B cell (primary cell): ENCODE measurements around the gene PAM. TPM values are rescaled to one million over a fixed set of nuclear protein-coding genes. Genes with fewer than 3 reads are reported as not detected.

ENCODE experiments used
- ATAC-seq: fragments of 200-7000 bp; cut with Tn5 transposase; one replicate; pipeline ENCODE4 v1.10.0; 2021; ENCODE audit warnings: low read depth, mild to moderate bottlenecking, moderate number of reproducible peaks, moderate library complexity
- CTCF ChIA-PET: fragments of 350-600 bp; sonication (Branson Sonifier 250); formaldehyde crosslinking; loops from one replicate; lab custom pipeline; 2021; ENCODE audit warnings: antibody characterized with exemption, inconsistent platforms; lab: Charles Lee
- POLR2A ChIA-PET: fragments of 350-600 bp; sonication (Branson Sonifier 250); formaldehyde crosslinking; loops from one replicate; lab custom pipeline; 2021; ENCODE audit warnings: antibody characterized with exemption; lab: Charles Lee
- DNase-seq: peaks from one replicate; pipeline ENCODE4 v3.0.0; 2013
- H2AFZ ChIP-seq: 2 replicates; pipeline ENCODE4 v1.6.1; 2012; ENCODE audit warnings: mild to moderate bottlenecking, low read depth, low read length; ENCODE audit not compliant: insufficient read depth, poor library complexity, severe bottlenecking
- H3K27ac ChIP-seq, 2 donors: 1 replicate in 1 of 2; 2 replicates in 1 of 2; pipeline ENCODE4 v1.5.1; 2012 to 2013; ENCODE audit warnings: low read length in 2 of 2, mild to moderate bottlenecking in 2 of 2, moderate library complexity in 1 of 2
- H3K27me3 ChIP-seq, 4 experiments: fragments of 200-600 bp in 1 of 4; sonication (generic) in 1 of 4; replicated peaks in 1 of 4; 1 replicate in 2 of 4; 2 replicates in 2 of 4; pipeline versions ENCODE4 v1.6.1 to v1.7.0; 2013 to 2016; ENCODE audit warnings: low read length in 3 of 4, mild to moderate bottlenecking in 2 of 4, mixed read lengths in 1 of 4, moderate library complexity in 1 of 4; ENCODE audit not compliant: insufficient read depth in 4 of 4, control insufficient read depth in 3 of 4; ENCODE audit errors: control extremely low read depth in 1 of 4
- H3K36me3 ChIP-seq, 2 experiments: replicated peaks in 1 of 2; 1 replicate in 1 of 2; 2 replicates in 1 of 2; pipeline versions ENCODE4 v1.6.1 to v1.7.1; 2013; ENCODE audit warnings: low read length in 1 of 2; ENCODE audit not compliant: insufficient read depth in 2 of 2, control insufficient read depth in 1 of 2; ENCODE audit errors: control extremely low read depth in 1 of 2, extremely low read depth in 1 of 2
- H3K4me1 ChIP-seq, 2 donors: fragments of 200-600 bp in 1 of 2; sonication (generic) in 1 of 2; 1 replicate in 1 of 2; 2 replicates in 1 of 2; pipeline versions ENCODE4 v1.5.1 to v1.6.1; 2013 to 2017; ENCODE audit warnings: low read length in 2 of 2; ENCODE audit not compliant: control insufficient read depth in 2 of 2, insufficient read depth in 2 of 2
- H3K4me2 ChIP-seq: replicated peaks from 2 replicates; pipeline ENCODE3; 2012; ENCODE audit warnings: mild to moderate bottlenecking, low read depth, low read length; ENCODE audit not compliant: poor library complexity, severe bottlenecking
- H3K4me3 ChIP-seq, 5 experiments: fragments of 200-600 bp in 1 of 5; sonication (generic) in 1 of 5; 1 replicate in 3 of 5; 2 replicates in 2 of 5; pipeline versions ENCODE4 v1.5.1 to v1.7.0; 2011 to 2016; ENCODE audit warnings: low read length in 4 of 5, mild to moderate bottlenecking in 4 of 5, low read depth in 2 of 5, control low read depth in 1 of 5, moderate library complexity in 1 of 5; ENCODE audit not compliant: insufficient read depth in 1 of 5; ENCODE audit errors: control extremely low read depth in 1 of 5, extremely low read depth in 1 of 5
- H3K79me2 ChIP-seq: fragments of 200-600 bp; sonication (generic); one replicate; pipeline ENCODE4 v1.6.0; 2016; ENCODE audit warnings: low read length; ENCODE audit not compliant: control insufficient read depth, insufficient read depth
- H3K9ac ChIP-seq: fragments of 200-600 bp; sonication (generic); 2 replicates; pipeline ENCODE4 v1.6.1; 2017; ENCODE audit warnings: mild to moderate bottlenecking, low read length, moderate library complexity
- H3K9me3 ChIP-seq, 3 donors: one replicate each; pipeline versions ENCODE4 v1.6.1 to v1.7.1; 2013; ENCODE audit warnings: low read length in 2 of 3; ENCODE audit not compliant: control insufficient read depth in 2 of 3, insufficient read depth in 1 of 3; ENCODE audit errors: control extremely low read depth in 1 of 3
- H4K20me1 ChIP-seq: 2 replicates; pipeline ENCODE4 v1.6.0; 2012; ENCODE audit warnings: mild to moderate bottlenecking, low read length; ENCODE audit not compliant: insufficient read depth, control insufficient read depth, poor library complexity, severe bottlenecking
- H3K27ac Mint-ChIP-seq: one replicate; pipeline ENCODE4 v1.8.0; 2021; ENCODE audit warnings: mixed read lengths
- H3K27me3 Mint-ChIP-seq: one replicate; pipeline ENCODE4 v1.8.0; 2021; ENCODE audit warnings: mixed read lengths
- H3K4me1 Mint-ChIP-seq: one replicate; pipeline ENCODE4 v1.8.0; 2021; ENCODE audit warnings: mixed read lengths
- H3K4me3 Mint-ChIP-seq: one replicate; pipeline ENCODE4 v1.8.0; 2021; ENCODE audit warnings: mixed read lengths
- H3K9me3 Mint-ChIP-seq: one replicate; pipeline ENCODE4 v1.8.0; 2022; ENCODE audit warnings: mixed read lengths; ENCODE audit not compliant: insufficient read depth
- EZH2 ChIP-seq: IDR thresholded peaks from 2 replicates; pipeline ENCODE4 v1.6.1; 2012; ENCODE audit warnings: borderline replicate concordance, low read depth, mild to moderate bottlenecking, moderate library complexity, low read length; ENCODE audit not compliant: insufficient read depth, poor library complexity, severe bottlenecking
- WGBS: methylation state at CpG from one replicate; pipeline ENCODE4 v1.1.5; 2013; ENCODE audit warnings: missing lambda C conversion rate; ENCODE audit not compliant: insufficient coverage; 5-methylcytosine and 5-hydroxymethylcytosine counted together
- intact Hi-C: fragments of 100-400 bp; cut with micrococcal nuclease; formaldehyde crosslinking; loops from one replicate; pipeline ENCODE4 v1.10.0; 2022
- polyA plus RNA-seq: library from polyadenylated mRNA; depleted of rRNA; stranded (reverse); fragments of >200 nt; gene quantifications from 2 replicates; pipeline ENCODE4 v1.2.3, GENCODE V29; 2012
- total RNA-seq, 2 donors: library from RNA; stranded (reverse); fragments of 120-200 nt in 1 of 2; gene quantifications; 1 replicate in 1 of 2; 2 replicates in 1 of 2; pipeline versions ENCODE4 v1.2.3 to v1.2.4, GENCODE V29; 2013 to 2022
- TF ChIP-seq, protein P1 (sequence below): fragments of 200-600 bp; IDR thresholded peaks from one replicate; pipeline ENCODE4 v1.8.0; 2022; ENCODE audit warnings: antibody characterized with exemption, mild to moderate bottlenecking

The PAM gene
- total and polyA plus RNA-seq, 2 donors (not counting 1 experiment from before 2014, with no cell fraction given): 1.00 to 34.8 TPM

- no peak for ATAC-seq
- no peaks in the 10 kb centered on the region for H3K79me2 ChIP-seq
Measured at GRCh38 chr5:102893942-102894341, 138.8 kb downstream of the PAM start.

GRCh38 chr5:102895234-102895633 is 140.1 kb downstream of the PAM start:
- DNase-seq (no peak), ATAC-seq (no peak)
- H3K27me3 ChIP-seq: no peaks in the 10 kb centered on the region
- Mint-ChIP-seq H3K4me3 (no peak overlapping the region), H3K27me3 (no peaks in the 10 kb centered on the region), H3K27ac (no peak overlapping the region), H3K9me3 (no peaks in the 10 kb centered on the region), H3K4me1 (no peaks in the 10 kb centered on the region)
- H3K27ac ChIP-seq: no peak overlapping the region
- no peaks in the 10 kb centered on the region for H3K4me1 ChIP-seq
- no peaks in the 10 kb centered on the region for H4K20me1 ChIP-seq
- H3K79me2 ChIP-seq: no peaks in the 10 kb centered on the region
- H3K9me3 ChIP-seq: no peaks in the 10 kb centered on the region
- no peak overlapping the region for H3K4me3 ChIP-seq
- no peak overlapping the region for H3K9ac ChIP-seq
- no peak overlapping the region for H2AFZ ChIP-seq
- no peaks in the 10 kb centered on the region for H3K36me3 ChIP-seq
- intact Hi-C loops: no loop called here
- ChIA-PET POLR2A (no interaction called here), CTCF (no interaction called here)
- TF ChIP-seq, protein P1, sequence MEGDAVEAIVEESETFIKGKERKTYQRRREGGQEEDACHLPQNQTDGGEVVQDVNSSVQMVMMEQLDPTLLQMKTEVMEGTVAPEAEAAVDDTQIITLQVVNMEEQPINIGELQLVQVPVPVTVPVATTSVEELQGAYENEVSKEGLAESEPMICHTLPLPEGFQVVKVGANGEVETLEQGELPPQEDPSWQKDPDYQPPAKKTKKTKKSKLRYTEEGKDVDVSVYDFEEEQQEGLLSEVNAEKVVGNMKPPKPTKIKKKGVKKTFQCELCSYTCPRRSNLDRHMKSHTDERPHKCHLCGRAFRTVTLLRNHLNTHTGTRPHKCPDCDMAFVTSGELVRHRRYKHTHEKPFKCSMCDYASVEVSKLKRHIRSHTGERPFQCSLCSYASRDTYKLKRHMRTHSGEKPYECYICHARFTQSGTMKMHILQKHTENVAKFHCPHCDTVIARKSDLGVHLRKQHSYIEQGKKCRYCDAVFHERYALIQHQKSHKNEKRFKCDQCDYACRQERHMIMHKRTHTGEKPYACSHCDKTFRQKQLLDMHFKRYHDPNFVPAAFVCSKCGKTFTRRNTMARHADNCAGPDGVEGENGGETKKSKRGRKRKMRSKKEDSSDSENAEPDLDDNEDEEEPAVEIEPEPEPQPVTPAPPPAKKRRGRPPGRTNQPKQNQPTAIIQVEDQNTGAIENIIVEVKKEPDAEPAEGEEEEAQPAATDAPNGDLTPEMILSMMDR: no peak
- no peak for TF ChIP-seq EZH2
- no peak overlapping the region for H3K4me2 ChIP-seq

More at GRCh38 chr5:102893942-102894341, 138.8 kb downstream of the PAM start:
- H3K27me3 Mint-ChIP-seq: no peaks in the 10 kb centered on the region
- no peak overlapping the region for H3K27ac ChIP-seq
- no peaks in the 10 kb centered on the region for H3K9me3 Mint-ChIP-seq
- WGBS: no CpG with 5 or more reads among the region's 3 CpGs
- no peak for TF ChIP-seq EZH2
- TF ChIP-seq, protein P1: no peak
- no peak overlapping the region for H3K4me3 ChIP-seq
- H3K9me3 ChIP-seq: no peaks in the 10 kb centered on the region
- H2AFZ ChIP-seq: no peak overlapping the region
- H3K27me3 ChIP-seq: no peaks in the 10 kb centered on the region
- H3K4me1 Mint-ChIP-seq: no peaks in the 10 kb centered on the region
- no peaks in the 10 kb centered on the region for H4K20me1 ChIP-seq
- H3K9ac ChIP-seq: no peak overlapping the region
- H3K4me2 ChIP-seq: no peak overlapping the region
- H3K36me3 ChIP-seq: no peaks in the 10 kb centered on the region
- no peak for DNase-seq
- ChIA-PET CTCF (no interaction called here), POLR2A (no interaction called here)
- no peak overlapping the region for H3K4me3 Mint-ChIP-seq
- intact Hi-C loops: no loop called here
- H3K4me1 ChIP-seq: no peaks in the 10 kb centered on the region
- no peak overlapping the region for H3K27ac Mint-ChIP-seq
